Stimulated activated CD4-positive, alpha-beta T cell treated with anti-CD3 and anti-CD28 coated beads, TNF-alpha, amount 100 ng/mL, for 1 hour (primary cell): ENCODE results near the gene ENOX1.

ENCODE experiments used
- DNase-seq, 3 donors: peaks; one replicate each; pipeline ENCODE4 v3.0.0-alpha.2; 2020; ENCODE audit warnings: low read depth in 3 of 3, low spot score in 1 of 3

Gene ENOX1

DNA sequence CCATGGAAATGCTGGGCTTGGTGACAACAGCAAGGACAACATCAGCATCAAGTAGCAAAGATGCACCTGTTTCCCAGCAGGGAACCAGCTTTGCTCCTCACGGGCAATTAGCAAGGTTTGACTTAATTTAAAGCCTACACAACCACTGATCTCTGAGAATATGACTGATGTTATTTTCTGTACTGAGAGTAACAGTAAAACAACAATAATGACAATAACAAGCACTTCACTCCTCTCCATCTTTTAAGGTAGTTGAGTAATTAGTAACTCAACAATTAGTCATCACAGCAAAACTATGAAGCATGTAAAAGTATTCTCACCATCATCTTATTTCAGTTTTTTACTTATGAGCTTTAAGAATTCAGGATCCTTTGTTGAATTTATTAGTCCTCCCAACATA lies 37.3 kb downstream of the ENOX1 start:
- DNase-seq: no peak

DNA sequence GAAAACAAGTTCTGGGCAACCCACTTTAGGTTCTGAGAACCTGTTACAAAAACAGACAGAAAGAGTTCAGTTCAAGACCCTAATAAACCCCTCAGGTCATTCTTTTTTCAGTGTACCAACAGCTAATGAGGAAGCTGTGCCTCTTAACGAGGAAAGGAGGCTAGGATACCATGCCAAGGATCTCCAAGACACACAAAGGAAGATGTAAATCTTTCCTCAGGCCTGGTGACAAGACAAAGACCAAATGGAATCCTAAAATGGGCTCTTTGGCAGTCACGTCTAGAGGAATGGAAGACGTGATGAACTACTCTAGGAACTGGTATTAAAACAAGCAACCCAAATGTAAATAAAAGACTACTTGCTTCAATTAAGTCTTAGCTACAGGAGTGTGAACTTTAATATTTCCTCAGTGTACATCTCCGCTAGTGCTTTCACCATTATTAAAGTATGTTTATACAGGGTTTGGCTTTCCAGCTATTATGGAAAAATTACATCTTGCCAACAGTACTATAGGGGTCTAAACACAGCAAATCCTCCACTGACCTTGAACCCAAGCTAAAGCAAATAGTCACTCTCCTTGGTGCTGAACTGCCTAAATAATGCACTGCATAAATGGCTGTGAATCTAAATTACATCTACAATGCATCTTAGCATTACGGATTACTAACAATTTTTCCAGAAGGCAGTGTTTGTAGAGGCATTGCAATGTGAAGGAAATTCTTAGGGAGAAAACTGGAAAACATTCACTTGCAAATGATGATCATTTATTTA lies 42.3 kb downstream of the ENOX1 start:
- DNase-seq: no peak

DNA sequence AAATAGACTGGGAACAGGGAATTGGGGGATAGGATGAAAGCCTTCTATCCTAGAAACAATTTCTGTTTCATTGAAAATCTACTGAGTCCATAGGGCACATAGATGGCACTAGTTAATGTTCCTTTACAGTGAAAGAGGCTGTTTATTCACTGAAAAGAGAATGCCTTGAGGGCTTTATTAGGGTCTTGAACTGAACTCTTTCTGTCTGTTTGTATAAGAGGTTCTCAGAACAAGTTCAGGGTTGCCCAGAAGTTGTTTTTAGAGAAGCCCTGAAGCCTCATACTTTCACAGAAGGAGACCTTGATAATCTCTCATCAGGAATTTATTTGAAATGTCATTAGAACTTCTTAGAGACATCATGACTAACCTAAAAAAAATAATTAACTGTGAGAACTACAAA lies 43.9 kb downstream of the ENOX1 start:
- DNase-seq: no peak

DNA sequence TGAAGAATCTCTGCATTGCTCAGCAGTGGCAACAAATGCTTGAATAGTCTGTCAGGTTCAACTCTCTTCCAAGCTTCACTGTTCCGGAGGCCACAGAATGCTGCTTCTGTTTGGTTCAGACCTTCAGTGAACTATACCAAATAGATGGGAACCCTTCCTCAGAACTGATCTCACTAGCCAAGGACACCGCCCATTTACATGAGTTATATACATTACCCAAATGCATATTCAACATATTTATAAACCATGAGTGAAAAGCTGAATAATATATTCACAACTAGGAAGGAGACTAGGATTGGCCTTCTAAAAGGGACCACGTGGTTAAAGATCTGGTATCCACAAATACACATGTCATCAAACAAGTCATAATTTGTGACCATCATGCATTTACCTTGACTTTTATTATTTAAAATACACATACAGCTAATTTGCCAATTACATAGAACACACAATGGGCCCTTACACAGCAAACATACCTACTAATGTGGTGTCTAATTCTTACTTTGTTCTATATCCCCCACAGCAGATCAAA lies 49.3 kb downstream of the ENOX1 start:
- no peak for DNase-seq

DNA sequence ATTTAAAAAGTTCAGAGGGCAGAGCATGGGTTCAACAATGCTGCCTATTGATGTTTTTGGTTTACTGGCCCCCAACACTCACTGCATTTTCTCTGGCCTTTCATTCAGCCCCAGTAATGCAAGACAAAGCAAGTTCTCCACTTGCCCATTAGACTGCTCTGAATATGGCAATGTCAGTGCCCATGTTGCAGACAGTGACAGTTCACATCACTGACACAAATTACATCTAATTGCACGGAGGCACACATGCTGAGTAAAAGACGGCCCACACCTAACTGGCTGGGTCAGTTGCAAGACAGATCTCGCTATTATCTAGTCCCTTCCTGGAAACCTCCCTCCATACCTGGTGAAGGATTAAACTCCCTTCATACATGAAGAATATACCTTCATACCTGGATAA lies 54.0 kb downstream of the ENOX1 start:
- no peak for DNase-seq

DNA sequence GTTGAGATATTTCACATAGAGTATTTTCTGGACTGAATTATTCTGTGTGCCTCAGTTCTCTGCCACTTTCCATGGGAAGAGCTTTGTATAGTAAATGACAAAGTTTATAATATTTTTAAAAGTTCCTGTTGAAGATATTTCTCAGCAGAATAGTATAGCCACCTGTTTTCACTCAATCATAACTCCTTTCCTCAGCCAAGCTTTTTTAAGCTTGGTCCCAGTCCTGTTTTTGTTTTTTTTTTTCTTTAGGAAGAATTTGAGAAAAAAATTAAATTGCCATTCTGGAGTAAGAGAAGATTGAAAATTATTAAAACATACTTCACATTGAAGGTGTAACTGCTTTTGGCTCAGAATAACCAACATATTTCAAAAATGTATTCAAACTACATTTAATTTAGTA lies 55.5 kb downstream of the ENOX1 start:
- DNase-seq: no peak

DNA sequence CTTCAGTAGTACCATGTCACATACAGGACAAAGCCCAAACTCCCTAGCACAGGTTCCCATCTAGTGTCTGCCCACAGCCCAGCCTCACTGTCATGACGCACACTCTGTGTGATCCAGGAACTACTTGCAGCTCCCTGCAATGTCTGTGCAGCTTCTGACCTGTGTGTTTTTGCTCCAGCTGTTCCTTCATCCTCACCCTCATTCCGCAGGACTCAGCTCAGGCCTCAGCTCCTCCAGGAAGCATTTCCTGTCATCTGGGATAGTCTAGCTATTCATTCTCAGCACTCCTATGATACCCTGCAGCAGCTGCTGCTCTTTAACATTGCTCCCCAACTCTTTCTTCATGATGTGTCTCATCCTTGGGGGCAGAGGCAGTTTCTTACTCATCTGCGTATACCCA lies 56.1 kb downstream of the ENOX1 start:
- DNase-seq: no peak

DNA sequence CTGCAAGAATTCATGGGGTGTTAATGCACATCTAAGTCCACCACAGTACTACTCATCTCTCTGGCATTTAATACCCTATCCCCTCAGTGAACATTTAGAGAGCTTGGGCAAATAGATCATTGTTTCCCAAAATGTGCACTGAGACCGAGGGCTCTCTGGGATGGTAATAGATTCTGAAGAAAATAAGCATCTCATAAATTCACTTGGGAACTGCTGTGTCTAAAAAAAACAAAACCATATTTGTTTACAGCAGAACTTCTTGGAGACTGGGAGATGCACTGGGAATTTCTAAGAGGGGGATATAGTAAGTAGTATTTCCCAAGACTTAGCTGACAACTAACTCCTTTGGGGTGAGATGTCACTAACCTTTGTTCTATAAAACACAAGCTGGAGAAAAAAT lies 58.4 kb downstream of the ENOX1 start:
- no peak for DNase-seq

DNA sequence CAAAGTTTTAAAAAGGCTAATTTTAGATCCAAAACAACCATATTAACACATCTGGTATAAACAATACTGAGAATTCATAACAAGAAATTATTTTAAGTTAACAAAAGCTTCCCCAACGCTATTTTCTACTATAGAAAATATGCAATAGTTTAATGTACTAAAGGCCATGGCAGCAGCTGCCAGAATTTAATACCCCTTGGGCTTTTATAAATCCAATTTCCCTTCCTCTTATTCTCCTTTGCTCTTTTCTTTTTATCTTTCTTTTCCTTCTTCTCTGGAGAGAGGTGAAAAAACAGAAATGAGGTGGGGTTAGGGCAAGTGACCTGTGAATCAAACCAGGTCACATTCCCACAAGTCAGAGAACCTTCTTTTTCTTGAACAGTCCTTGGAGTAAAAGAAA lies 58.9 kb downstream of the ENOX1 start:
- no peak for DNase-seq

DNA sequence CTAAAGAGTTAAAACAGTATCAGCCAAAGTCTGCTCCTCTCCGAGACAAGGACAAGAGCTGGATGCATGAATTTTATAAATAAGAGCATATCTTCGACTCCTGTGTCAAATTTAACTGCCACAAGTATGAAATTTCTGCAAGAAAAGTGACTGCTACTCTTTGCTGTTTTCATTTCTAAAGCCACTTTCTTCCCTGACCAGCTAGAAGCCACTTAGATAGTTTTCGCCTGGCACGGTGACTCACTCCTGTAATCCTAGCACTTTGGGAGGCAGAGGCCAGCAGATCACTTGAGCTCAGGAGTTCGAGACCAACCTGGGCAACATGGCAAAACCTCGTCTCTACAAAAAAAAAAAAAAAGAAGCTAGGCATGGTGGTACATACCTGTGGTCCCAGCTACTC lies 61.3 kb downstream of the ENOX1 start:
- no peak for DNase-seq

DNA sequence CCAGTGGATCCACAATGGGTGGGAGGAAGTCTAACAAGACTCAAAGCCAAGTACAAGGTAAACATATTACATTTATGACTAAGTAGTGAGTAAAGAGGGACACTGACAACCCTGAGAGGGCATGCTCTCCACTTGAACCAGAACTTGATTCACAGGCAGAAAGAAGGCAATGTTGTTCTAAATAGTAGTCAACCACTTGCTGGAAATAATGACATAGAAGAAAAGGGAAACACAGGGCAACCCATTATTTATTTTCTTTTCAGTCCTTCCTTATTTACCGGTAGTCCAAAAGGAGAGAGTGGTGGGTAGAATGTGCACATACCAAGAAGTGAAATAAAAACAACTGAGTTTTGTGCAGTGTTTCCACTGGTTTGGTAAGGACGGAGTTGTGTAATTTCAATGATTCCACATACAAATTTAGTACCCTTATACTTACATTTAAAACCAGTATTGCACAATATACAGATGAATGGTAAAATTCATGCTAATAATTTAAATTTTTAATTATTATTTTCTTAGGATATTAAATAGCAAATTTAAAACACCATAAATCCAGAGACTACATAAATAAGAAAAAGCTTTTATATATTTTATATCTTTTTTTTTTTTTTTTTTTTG lies 65.9 kb downstream of the ENOX1 start:
- no peak for DNase-seq

DNA sequence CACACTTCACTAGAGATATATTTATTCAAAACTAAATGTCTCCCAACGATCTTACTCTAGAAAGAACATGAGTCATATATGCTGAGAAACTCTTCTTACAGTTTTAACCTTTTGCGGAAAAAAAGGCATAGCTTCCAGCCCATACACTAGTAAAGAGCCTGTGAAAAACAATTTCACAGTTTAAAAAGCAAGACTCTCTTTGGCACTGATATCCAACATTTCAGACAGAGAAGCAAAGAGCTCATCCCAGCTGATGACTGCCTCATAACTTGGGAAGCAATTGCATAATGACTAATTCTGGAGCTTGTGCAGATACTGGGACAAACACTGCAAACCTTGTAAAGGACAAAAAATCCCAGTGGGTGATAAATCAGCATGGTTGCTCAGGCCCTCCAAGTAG lies 88.0 kb downstream of the ENOX1 start:
- DNase-seq: no peak

DNA sequence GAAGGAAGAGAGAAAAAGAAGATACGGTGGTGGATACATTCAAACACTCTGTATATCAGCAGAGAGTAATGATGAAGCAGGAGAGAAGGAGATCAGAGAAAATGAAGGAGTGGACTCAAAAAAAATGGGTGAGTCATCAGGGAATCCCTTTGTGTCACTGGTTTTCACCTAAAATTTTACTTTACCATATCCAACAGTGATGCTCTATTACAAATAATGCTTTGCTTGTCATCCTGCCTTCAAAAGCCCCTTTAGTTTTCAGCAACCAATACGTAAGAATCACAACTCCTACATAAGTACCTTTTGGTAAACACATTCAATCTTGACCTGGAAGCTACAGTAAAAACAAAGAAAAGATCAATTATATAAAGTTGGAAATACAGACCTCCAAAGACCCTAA lies 88.8 kb downstream of the ENOX1 start:
- DNase-seq: no peak

DNA sequence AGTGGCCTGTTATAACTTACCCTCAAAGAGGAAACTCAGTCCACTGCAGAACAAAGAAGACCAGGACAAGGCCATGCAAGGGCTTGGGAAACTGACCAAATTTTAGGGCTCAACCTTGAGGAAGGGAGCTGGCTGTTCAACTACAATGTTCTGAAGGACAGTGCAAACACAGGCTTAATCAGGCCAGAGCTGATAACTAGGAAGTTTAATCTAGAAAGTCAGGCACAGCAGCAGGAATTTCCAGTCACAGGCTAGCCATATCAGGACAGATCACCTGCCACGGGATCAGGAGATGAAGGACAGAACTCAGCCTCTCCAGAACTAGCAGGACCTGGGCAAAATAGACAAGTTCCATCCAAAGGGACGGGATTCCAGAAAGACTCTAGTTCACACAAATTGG lies 89.4 kb downstream of the ENOX1 start:
- DNase-seq: no peak

DNA sequence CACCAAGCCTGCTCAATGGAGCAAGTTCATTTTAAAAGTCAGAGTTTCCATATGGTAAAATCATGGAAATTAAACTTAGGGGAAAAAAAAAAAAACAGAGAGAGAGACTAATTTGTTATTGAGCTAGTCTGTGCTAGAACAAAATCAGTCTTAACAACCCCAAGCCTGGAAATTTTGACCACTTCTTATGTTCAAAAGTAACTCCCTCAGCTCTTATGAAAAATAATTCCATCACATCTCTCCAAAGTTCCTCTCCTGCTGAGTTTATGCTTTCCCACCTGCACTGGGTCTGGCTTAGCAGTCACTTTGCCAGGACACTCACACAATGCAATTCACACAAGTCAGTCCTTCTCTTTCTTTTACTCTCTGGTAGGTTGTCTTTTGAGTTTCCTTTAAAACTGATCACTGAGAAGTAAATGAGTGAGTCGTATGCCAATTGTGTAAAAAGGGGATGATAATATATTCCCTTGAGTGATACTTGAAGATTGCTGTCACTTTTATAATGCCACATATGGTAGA lies 92.6 kb downstream of the ENOX1 start:
- no peak for DNase-seq

DNA sequence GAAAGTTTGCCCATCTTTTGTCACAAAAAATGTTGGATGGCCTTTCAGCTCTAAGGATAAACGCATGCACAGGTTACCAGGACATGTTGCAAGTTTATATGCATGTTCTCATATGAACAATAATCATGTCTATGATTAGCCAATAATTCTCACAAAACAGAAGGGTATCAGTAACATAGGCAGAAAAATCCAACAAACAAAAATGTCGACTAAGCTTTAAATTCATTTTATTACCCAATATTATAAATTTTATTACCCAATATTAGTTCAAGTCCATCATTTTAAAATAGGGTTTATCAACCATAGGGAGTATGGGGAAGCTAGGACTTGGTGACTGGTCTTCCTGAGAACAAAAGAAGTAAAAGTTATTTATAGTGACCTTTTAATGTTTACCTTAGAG lies 93.1 kb downstream of the ENOX1 start:
- DNase-seq: no peak

DNA sequence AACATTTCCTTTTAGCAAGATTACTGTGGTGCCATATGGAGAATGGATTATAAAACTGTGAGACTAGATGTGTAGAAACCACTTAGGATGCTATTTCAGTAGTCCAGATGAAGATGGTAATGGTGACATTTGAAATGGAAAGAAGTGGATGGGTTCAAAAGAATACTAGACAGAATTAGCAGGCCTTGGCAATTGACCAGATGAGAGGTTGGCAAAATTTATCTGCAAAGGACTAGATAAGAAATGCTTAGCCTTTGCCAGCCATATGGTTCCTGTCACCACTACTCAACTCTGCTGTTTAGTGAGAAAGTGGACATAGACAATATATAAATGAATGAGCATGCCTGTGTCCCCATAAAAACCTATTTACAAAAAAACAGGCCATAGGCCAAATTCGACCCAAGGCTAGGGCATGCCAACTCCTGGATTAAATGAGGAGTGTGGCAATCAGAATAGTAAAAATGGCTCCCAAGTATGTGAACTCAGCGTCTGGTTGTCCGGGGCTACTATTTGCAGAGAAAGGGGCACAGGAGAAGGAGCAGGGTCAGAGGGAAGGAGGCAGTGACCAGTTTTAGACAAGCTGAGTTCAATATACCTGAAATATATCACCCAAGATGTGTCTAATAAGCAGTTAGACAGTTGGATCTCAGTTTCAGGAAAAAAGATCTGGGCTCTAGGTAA lies 98.4 kb downstream of the ENOX1 start:
- no peak for DNase-seq

DNA sequence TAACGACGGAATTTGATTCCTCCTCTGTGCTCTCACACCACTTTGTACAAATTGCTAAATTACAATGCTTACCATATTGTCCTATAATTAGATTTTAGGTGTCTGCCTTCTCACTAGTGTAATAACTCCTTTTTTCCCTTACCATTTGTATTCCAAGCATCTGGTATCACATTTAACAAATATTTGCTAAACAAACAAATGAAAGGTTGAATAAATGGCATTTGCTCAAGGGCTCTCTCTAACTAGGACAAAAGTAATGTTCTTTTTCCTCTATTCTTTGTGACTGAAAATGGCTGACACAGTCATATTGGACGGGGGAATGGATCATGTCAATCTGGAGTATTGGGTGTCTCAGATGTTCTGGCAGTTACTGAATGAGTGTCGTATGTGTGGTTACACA lies 99.7 kb downstream of the ENOX1 start:
- DNase-seq: no peak

DNA sequence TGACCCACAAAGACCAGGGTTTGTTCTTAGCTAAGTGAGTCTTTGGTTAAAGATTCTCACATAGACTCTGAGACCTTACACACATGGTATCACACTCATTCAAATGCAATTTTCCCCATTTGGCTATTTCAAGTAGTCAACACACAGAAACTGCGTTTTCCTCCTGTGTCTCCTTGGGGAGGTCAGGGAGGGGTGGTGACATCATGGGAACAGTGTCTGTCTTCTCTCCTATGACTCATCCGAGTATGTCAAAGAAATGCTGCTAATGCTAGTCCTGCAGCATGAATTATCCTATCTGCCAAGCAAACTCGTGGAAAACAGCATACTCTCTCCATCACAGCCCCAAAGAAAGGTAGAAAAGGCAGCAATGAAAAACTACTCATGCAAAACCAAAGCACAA lies 100.2 kb downstream of the ENOX1 start:
- DNase-seq: no peak

DNA sequence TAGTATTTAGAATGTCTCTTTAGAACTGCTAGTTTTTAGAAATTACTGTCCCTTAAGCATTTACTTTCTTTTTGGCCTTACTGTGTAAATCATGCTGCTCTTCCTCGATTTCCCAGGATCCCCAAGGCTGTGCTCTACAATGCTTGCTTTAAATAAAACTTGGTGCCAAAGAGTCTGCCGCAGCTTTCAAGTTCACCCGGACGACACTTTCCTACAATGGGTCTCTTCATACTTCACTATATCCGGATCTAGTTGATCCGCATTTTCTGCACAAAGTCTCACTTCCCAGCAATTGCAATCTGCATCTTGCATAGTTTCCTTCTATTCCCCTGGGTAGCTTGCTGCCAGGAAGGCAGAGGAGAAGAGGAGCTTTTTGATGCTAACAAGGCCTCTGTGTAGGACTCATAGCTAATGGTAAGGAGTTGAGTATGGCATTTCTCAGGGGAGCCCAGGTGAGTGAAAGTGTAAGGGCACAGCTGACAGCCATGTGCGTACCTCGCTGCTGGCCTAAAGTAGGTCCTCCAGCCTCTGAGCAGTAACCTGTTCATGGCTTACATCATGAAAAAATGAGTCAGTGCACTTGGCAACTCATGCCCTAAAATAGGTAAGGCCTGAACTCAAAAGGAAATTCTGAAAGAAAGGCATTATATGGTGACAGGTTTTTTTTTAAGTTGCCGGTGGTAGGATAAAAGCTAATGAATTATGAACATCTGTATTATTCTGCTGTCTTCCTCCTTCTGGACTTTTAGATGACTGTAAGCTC lies 101.6 kb downstream of the ENOX1 start:
- no peak for DNase-seq

DNA sequence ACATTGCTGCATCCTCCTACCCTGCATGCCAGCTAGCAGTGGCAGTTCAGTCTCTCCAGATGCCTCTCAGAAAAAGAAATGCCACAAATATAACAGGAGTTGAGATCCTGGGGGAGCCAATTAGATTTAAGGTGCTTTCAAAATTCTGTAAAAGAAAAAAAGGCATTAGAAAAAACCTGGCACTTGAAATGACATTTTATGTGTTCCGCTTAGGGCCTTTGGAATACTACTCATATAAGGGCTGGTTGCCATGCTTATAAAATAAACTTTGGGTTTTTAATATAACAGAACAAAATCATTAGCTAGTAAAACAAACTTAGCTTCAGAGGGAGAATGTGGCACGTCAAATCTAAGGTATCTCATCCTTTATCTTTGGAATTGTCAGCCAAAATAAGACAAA lies 104.1 kb downstream of the ENOX1 start:
- DNase-seq: no peak
